ENCODE data around the gene CASP1.

The CASP1 gene

GRCh38 chr11:105051559-105051958 is 16.6 kb upstream of the CASP1 start:
- TF ChIP-seq MAX (IDR thresholded peaks at IDR 0.05) = no peak
- TF ChIP-seq NFIC (IDR thresholded peaks at IDR 0.05) = no peak
- no peak for TF ChIP-seq USF1 (IDR thresholded peaks at IDR 0.05)
- no peak for TF ChIP-seq TAF1 (IDR thresholded peaks at IDR 0.05; ENCODE audit: low read depth)
- TF ChIP-seq REST (IDR thresholded peaks at IDR 0.05; ENCODE audit: low read depth) = no peak
- TF ChIP-seq FOXM1 (IDR thresholded peaks at IDR 0.05; ENCODE audit: borderline replicate concordance, low read depth) = no peak
- no peak for TF ChIP-seq YY1 (IDR thresholded peaks at IDR 0.05; ENCODE audit: low read depth)
- no peak for TF ChIP-seq RAD21 (IDR thresholded peaks at IDR 0.05; ENCODE audit: low read depth)
- TF ChIP-seq CEBPB (IDR thresholded peaks at IDR 0.05) = no peak
- TF ChIP-seq TEAD4 (IDR thresholded peaks at IDR 0.05) = no peak
- TF ChIP-seq TCF12 (IDR thresholded peaks at IDR 0.05; ENCODE audit: low read depth) = no peak
- TF ChIP-seq ZBTB7A (IDR thresholded peaks at IDR 0.05; ENCODE audit: low read depth) = no peak
- TF ChIP-seq EP300 (IDR thresholded peaks at IDR 0.05; ENCODE audit: borderline replicate concordance) = no peak
- no peak for TF ChIP-seq EGR1 (IDR thresholded peaks at IDR 0.05)
- TF ChIP-seq CREB1 (IDR thresholded peaks at IDR 0.05; ENCODE audit: low read depth) = no peak

GRCh38 chr11:105049481-105049880 is 14.5 kb upstream of the CASP1 start:
- TF ChIP-seq TCF12 (IDR thresholded peaks at IDR 0.05; ENCODE audit: low read depth) = no peak
- no peak for TF ChIP-seq YY1 (IDR thresholded peaks at IDR 0.05; ENCODE audit: low read depth)
- no peak for TF ChIP-seq TAF1 (IDR thresholded peaks at IDR 0.05; ENCODE audit: low read depth)
- no peak for TF ChIP-seq RAD21 (IDR thresholded peaks at IDR 0.05; ENCODE audit: low read depth)
- TF ChIP-seq CREB1 (IDR thresholded peaks at IDR 0.05; ENCODE audit: low read depth) = no peak
- no peak for TF ChIP-seq EP300 (IDR thresholded peaks at IDR 0.05; ENCODE audit: borderline replicate concordance)
- TF ChIP-seq ZBTB7A (IDR thresholded peaks at IDR 0.05; ENCODE audit: low read depth) = no peak
- TF ChIP-seq TEAD4 (IDR thresholded peaks at IDR 0.05) = no peak
- no peak for TF ChIP-seq REST (IDR thresholded peaks at IDR 0.05; ENCODE audit: low read depth)
- TF ChIP-seq MAX (IDR thresholded peaks at IDR 0.05) = no peak

GRCh38 chr11:105046898-105047579 is 12.1 kb upstream of the CASP1 start:
- no peak for TF ChIP-seq CEBPB (IDR thresholded peaks at IDR 0.05)
- TF ChIP-seq FOXM1 (IDR thresholded peaks at IDR 0.05; ENCODE audit: borderline replicate concordance, low read depth) = no peak
- TF ChIP-seq REST (IDR thresholded peaks at IDR 0.05; ENCODE audit: low read depth) = no peak
- TF ChIP-seq RAD21 (IDR thresholded peaks at IDR 0.05; ENCODE audit: low read depth) = no peak
- no peak for TF ChIP-seq YY1 (IDR thresholded peaks at IDR 0.05; ENCODE audit: low read depth)
- no peak for TF ChIP-seq TEAD4 (IDR thresholded peaks at IDR 0.05)
- TF ChIP-seq EGR1 (IDR thresholded peaks at IDR 0.05) = no peak
- TF ChIP-seq NFIC (IDR thresholded peaks at IDR 0.05) = no peak
- no peak for TF ChIP-seq USF1 (IDR thresholded peaks at IDR 0.05)
- no peak for TF ChIP-seq EP300 (IDR thresholded peaks at IDR 0.05; ENCODE audit: borderline replicate concordance)
- TF ChIP-seq MAX (IDR thresholded peaks at IDR 0.05) = no peak
- TF ChIP-seq TCF12 (IDR thresholded peaks at IDR 0.05; ENCODE audit: low read depth) = no peak
- no peak for TF ChIP-seq ZBTB7A (IDR thresholded peaks at IDR 0.05; ENCODE audit: low read depth)
- TF ChIP-seq TAF1 (IDR thresholded peaks at IDR 0.05; ENCODE audit: low read depth) = no peak
- TF ChIP-seq CREB1 (IDR thresholded peaks at IDR 0.05; ENCODE audit: low read depth) = no peak

Data from Ishikawa (cell line).